Suprapubic skin (tissue), 4 donors: ENCODE measurements around the gene MPP4. TPM values are rescaled to one million over a fixed set of nuclear protein-coding genes. Genes with fewer than 3 reads are reported as not detected.

Experiments used
- DNase-seq, 2 donors: peaks; one replicate each; pipeline ENCODE4 v3.0.0-alpha.2; 2019; ENCODE audit warnings: low spot score in 2 of 2
- H3K27ac ChIP-seq: fragments of 200-600 bp; sonication (generic); one replicate; pipeline ENCODE4 v1.5.1; 2019
- H3K27me3 ChIP-seq: fragments of 200-600 bp; sonication (generic); one replicate; pipeline ENCODE4 v1.5.1; 2019
- H3K36me3 ChIP-seq: fragments of 200-600 bp; sonication (generic); one replicate; pipeline ENCODE4 v1.5.1; 2019
- H3K4me1 ChIP-seq: fragments of 200-600 bp; sonication (generic); one replicate; pipeline ENCODE4 v1.5.1; 2019
- H3K4me3 ChIP-seq: fragments of 200-600 bp; sonication (generic); one replicate; pipeline ENCODE4 v1.5.1; 2019; ENCODE audit warnings: mild to moderate bottlenecking
- H3K9me3 ChIP-seq: fragments of 200-600 bp; sonication (generic); one replicate; pipeline ENCODE4 v1.5.1; 2019
- EP300 ChIP-seq: sonication (generic); formaldehyde crosslinking; IDR thresholded peaks from one replicate; pipeline ENCODE4 v1.6.1; 2017; ENCODE audit warnings: antibody characterized with exemption
- POLR2A ChIP-seq, 2 donors: fragments of 450-650 bp; IDR thresholded peaks; one replicate each; pipeline ENCODE4 v1.6.1; 2017; ENCODE audit warnings: antibody characterized with exemption in 2 of 2, mild to moderate bottlenecking in 2 of 2, moderate library complexity in 2 of 2
- POLR2AphosphoS5 ChIP-seq, 3 donors: sonication (generic); formaldehyde crosslinking; IDR thresholded peaks; one replicate each; pipeline ENCODE4 v1.6.1; 2017; ENCODE audit warnings: antibody characterized with exemption in 3 of 3
- WGBS: methylation state at CpG from one replicate; pipeline ENCODE4 v1.1.5; 2018; 5-methylcytosine and 5-hydroxymethylcytosine counted together
- total RNA-seq, 4 donors: library from RNA; depleted of rRNA; stranded (reverse); fragments of >200 nt; gene quantifications; one replicate each; pipeline ENCODE4 v1.1.0, GENCODE V29; 2016
- TF ChIP-seq, protein P1 (sequence below), 2 donors: fragments of 200-600 bp in 1 of 2; fragments of 450-650 bp in 1 of 2; sonication (generic) in 1 of 2; IDR thresholded peaks; one replicate each; pipeline ENCODE4 v1.5.1; 2016 to 2019; ENCODE audit warnings: antibody characterized with exemption in 2 of 2, mild to moderate bottlenecking in 1 of 2, moderate library complexity in 1 of 2

Gene MPP4, protein sequence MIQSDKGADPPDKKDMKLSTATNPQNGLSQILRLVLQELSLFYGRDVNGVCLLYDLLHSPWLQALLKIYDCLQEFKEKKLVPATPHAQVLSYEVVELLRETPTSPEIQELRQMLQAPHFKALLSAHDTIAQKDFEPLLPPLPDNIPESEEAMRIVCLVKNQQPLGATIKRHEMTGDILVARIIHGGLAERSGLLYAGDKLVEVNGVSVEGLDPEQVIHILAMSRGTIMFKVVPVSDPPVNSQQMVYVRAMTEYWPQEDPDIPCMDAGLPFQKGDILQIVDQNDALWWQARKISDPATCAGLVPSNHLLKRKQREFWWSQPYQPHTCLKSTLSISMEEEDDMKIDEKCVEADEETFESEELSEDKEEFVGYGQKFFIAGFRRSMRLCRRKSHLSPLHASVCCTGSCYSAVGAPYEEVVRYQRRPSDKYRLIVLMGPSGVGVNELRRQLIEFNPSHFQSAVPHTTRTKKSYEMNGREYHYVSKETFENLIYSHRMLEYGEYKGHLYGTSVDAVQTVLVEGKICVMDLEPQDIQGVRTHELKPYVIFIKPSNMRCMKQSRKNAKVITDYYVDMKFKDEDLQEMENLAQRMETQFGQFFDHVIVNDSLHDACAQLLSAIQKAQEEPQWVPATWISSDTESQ
- total RNA-seq, result not detected

DNA sequence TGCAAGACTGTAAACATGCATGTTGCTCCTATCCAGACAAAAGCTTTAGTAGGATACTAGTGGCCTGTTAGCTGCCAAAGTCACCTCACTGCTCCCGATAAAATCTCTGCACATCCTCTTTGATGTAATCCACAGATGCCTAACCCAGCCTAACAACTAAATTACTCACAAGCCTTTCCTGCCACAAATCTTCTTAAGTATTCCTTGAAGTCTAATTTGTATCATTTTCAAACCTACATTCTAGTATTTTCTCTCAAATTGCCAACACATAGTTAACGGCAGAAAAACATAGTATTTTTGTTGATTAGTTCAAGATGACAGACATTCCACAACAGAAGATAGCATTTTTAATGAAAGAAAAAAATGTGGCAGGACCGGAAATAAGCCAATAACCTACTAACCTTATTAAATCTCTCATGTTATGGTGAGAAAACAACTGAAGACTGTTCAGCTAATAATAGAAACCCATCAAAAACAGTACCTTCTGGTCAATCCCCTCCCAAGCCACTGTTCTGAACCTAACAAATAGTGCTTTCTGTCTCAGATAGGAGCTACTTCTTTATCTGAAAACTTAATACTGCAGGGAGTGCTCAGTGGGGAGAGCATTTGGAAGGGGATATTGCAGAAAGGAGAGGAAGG is at the start of gene MPP4:
MPP4 (minus strand) TSS at position 57 of the 639 bp plus-strand sequence. CDS start 4,690 bp downstream, outside the sequence.
- DNase-seq, result no peak
- H3K4me1 ChIP-seq, result peaks cover 7% of the 10 kb centered on the region
- WGBS, result 14% methylated on average over 3 of the region's 3 CpGs
- peaks cover 34% of the 10 kb centered on the region for H3K36me3 ChIP-seq
- no peak within 1 kb of the TSS for H3K4me3 ChIP-seq
- no peaks in the 10 kb centered on the region for H3K9me3 ChIP-seq
- TF ChIP-seq POLR2A (IDR thresholded peaks at IDR 0.05), result no peak
- TF ChIP-seq, protein P1, sequence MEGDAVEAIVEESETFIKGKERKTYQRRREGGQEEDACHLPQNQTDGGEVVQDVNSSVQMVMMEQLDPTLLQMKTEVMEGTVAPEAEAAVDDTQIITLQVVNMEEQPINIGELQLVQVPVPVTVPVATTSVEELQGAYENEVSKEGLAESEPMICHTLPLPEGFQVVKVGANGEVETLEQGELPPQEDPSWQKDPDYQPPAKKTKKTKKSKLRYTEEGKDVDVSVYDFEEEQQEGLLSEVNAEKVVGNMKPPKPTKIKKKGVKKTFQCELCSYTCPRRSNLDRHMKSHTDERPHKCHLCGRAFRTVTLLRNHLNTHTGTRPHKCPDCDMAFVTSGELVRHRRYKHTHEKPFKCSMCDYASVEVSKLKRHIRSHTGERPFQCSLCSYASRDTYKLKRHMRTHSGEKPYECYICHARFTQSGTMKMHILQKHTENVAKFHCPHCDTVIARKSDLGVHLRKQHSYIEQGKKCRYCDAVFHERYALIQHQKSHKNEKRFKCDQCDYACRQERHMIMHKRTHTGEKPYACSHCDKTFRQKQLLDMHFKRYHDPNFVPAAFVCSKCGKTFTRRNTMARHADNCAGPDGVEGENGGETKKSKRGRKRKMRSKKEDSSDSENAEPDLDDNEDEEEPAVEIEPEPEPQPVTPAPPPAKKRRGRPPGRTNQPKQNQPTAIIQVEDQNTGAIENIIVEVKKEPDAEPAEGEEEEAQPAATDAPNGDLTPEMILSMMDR (IDR thresholded peaks at IDR 0.05), result no peak
- no peak for TF ChIP-seq EP300
- no peak for TF ChIP-seq POLR2AphosphoS5 (IDR thresholded peaks at IDR 0.05)
- H3K27ac ChIP-seq, result no peak within 1 kb of the TSS
- no peaks in the 10 kb centered on the region for H3K27me3 ChIP-seq

- 88% methylated on average over 6 of the region's 6 CpGs for WGBS
- H3K36me3 ChIP-seq, result peaks cover 59% of the 10 kb centered on the region
Measured at GRCh38 chr2:201746551-201746950, 48.1 kb upstream of the MPP4 start.

GRCh38 chr2:201735486-201735885 is 37.0 kb upstream of the MPP4 start:
- no peak for TF ChIP-seq POLR2AphosphoS5 (IDR thresholded peaks at IDR 0.05)
- no peak for TF ChIP-seq POLR2A (IDR thresholded peaks at IDR 0.05)
- TF ChIP-seq, protein P1 (IDR thresholded peaks at IDR 0.05), result no peak
- no peak for TF ChIP-seq EP300
- peaks cover 59% of the 10 kb centered on the region for H3K36me3 ChIP-seq
- DNase-seq, result no peak
- H3K9me3 ChIP-seq, result no peaks in the 10 kb centered on the region
- no peaks in the 10 kb centered on the region for H3K27me3 ChIP-seq
- no peak overlapping the region for H3K27ac ChIP-seq
- H3K4me3 ChIP-seq, result no peak overlapping the region
- H3K4me1 ChIP-seq, result no peaks in the 10 kb centered on the region
- 85% methylated on average over 2 of the region's 2 CpGs for whole genome bisulfite sequencing

More at GRCh38 chr2:201746551-201746950, 48.1 kb upstream of the MPP4 start:
- no peaks in the 10 kb centered on the region for H3K27me3 ChIP-seq
- no peak overlapping the region for H3K27ac ChIP-seq
- H3K9me3 ChIP-seq, result no peaks in the 10 kb centered on the region
- TF ChIP-seq EP300, result no peak
- TF ChIP-seq, protein P1 (IDR thresholded peaks at IDR 0.05), result no peak
- TF ChIP-seq POLR2AphosphoS5 (IDR thresholded peaks at IDR 0.05), result no peak
- TF ChIP-seq POLR2A (IDR thresholded peaks at IDR 0.05), result no peak
- no peaks in the 10 kb centered on the region for H3K4me1 ChIP-seq
- no peak for DNase-seq
- no peak overlapping the region for H3K4me3 ChIP-seq

DNA sequence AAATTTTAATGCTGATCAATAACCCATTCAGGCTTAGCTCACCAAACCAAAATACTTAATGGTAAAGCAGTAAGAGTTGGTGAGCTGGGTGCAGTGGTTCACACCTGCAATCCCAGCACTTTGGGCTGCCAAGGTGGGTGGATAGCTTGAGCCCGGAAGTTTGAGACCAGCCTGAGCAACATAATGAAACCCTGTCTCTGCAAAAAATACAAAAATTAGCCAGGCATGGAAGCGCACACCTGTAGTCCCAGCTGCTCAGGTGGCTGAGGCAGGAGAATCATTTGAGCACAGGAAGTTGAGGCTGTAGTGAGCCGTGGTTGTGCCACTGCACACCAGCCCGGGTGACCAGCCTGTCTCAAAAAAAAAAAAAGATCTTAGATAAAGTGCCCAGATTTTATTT is 35.7 kb upstream of the MPP4 start:
- DNase-seq, result no peak
- TF ChIP-seq, protein P1 (IDR thresholded peaks at IDR 0.05), result no peak
- TF ChIP-seq POLR2A (IDR thresholded peaks at IDR 0.05) (no peak), POLR2AphosphoS5 (IDR thresholded peaks at IDR 0.05) (no peak), EP300 (no peak)
- no peaks in the 10 kb centered on the region for H3K9me3 ChIP-seq
- 94% methylated on average over 4 of the region's 4 CpGs for WGBS
- peaks cover 60% of the 10 kb centered on the region for H3K36me3 ChIP-seq
- no peak overlapping the region for H3K27ac ChIP-seq
- no peaks in the 10 kb centered on the region for H3K27me3 ChIP-seq
- no peak overlapping the region for H3K4me3 ChIP-seq
- no peaks in the 10 kb centered on the region for H3K4me1 ChIP-seq

DNA sequence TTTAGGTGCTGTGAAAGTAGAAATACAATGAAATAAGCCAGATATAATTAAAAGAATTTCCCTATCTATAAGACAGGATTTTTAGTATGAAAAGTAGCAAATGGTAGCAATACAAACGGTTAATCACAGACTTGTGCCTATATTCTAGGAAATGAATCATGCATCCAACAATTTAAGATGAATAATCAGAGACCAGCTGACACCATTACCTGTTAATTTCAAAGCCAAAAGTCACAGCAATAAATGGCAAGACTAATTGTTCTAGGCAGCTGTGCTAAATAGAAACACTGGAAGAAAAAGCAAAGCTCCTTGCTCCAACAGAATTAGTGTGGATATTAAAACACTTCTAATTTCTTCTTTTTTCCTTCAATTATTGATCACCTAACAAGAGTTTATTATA is 35.1 kb upstream of the MPP4 start:
- Histone ChIP-seq H3K36me3 (peaks cover 62% of the 10 kb centered on the region), H3K27me3 (no peaks in the 10 kb centered on the region), H3K4me1 (no peaks in the 10 kb centered on the region), H3K9me3 (no peaks in the 10 kb centered on the region), H3K27ac (no peak overlapping the region), H3K4me3 (no peak overlapping the region)
- TF ChIP-seq, protein P1 (IDR thresholded peaks at IDR 0.05), result no peak
- TF ChIP-seq POLR2A (IDR thresholded peaks at IDR 0.05), result no peak
- no peak for TF ChIP-seq POLR2AphosphoS5 (IDR thresholded peaks at IDR 0.05)
- TF ChIP-seq EP300, result no peak
- DNase-seq, result no peak
- 86% methylated on average over 1 of the region's 1 CpG for WGBS
